Measurements from ENCODE around the gene NARS2.

The NARS2 gene

DNA sequence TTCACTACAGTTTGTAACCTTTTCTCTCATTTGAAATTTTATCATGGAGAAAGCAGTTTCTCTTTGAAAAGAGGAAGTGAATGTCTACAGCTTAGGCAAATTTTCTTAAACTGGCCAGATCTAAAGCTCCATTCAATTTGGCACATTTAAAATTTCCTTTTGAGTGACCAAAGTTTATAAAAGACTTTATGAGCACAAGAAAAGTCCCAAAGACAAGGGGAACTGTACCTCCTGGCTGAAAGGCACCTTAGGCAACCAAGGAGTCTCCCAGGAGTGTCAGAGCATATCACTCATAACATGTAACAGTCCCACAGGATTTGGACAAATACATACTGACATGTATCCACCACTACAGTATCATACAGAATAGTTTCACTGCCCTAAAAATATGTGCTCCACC, 41.3 kb downstream of the NARS2 start:
- H3K4me3 ChIP-seq (ENCODE audit: low read depth, low read length), result no peak overlapping the region
- H3K27me3 ChIP-seq (replicated peaks), result no peaks in the 10 kb centered on the region
- in situ Hi-C loops (cut with HindIII; ENCODE audit: low pct_ligation_motif_present, low sequenced_read_pairs), result no loop called here
- DNase-seq, result no peak
- TF ChIP-seq CTCF (IDR thresholded peaks at IDR 0.05; ENCODE audit: low read depth, low read length, missing control alignments), result no peak
- no peaks in the 10 kb centered on the region for H3K36me3 ChIP-seq (replicated peaks)
- H3K27ac ChIP-seq, result no peak overlapping the region

GRCh38 chr11:78532991-78533390, 41.7 kb downstream of the NARS2 start:
- no peaks in the 10 kb centered on the region for H3K27me3 ChIP-seq (replicated peaks)
- in situ Hi-C loops (cut with HindIII; ENCODE audit: low pct_ligation_motif_present, low sequenced_read_pairs), result no loop called here
- no peaks in the 10 kb centered on the region for H3K36me3 ChIP-seq (replicated peaks)
- no peak for TF ChIP-seq CTCF (IDR thresholded peaks at IDR 0.05; ENCODE audit: low read depth, low read length, missing control alignments)
- no peak for DNase-seq
- no peak overlapping the region for H3K27ac ChIP-seq
- H3K4me3 ChIP-seq (ENCODE audit: low read depth, low read length), result no peak overlapping the region

GRCh38 chr11:78526497-78527146, 48.0 kb downstream of the NARS2 start:
- no peak for TF ChIP-seq CTCF (IDR thresholded peaks at IDR 0.05; ENCODE audit: low read depth, low read length, missing control alignments)
- no peak for DNase-seq
- Histone ChIP-seq H3K27ac (no peak overlapping the region), H3K27me3 (replicated peaks) (no peaks in the 10 kb centered on the region), H3K4me3 (ENCODE audit: low read depth, low read length) (no peak overlapping the region), H3K36me3 (replicated peaks) (no peaks in the 10 kb centered on the region)
- in situ Hi-C loops (cut with HindIII; ENCODE audit: low pct_ligation_motif_present, low sequenced_read_pairs), result no loop called here

DNA sequence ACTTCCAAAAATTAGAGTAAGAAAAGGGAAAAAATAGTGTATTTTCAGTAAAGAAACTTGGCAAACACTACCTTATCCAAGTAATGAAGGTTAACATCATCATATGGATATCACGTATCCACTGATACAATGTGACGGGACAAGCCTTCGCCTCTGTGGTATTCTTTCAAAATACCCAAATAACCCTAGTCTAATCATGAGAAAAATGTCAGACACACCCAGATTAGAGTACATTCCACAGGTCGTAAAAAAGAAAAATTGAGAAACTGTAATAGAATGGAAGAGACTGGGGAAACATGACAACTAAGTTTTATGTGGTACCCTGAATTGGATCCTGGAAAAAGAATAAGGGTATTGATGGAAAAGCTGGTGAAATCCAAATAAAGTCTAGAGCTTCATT, 48.9 kb downstream of the NARS2 start:
- H3K27ac ChIP-seq, result no peak overlapping the region

DNA sequence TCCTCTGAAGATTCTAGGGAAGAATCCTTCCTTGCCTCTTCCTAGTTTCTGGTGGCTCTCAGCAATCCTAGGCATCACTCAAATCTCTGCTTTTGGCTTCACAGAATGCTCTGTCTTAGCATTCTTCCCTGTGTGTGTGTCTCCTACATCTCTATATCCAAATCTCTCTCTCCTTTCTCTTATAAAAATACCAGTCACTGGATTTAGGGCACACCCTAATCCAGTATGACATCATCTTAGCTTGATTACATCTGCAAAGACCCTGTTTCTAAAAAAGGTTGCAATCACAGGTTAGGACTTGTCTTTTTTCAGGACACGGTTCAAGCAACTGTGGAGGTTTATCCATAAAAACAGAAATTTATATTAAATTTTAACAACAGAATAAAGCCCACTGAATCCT, 54.4 kb downstream of the NARS2 start:
- no peak for DNase-seq
- no peak for TF ChIP-seq CTCF (IDR thresholded peaks at IDR 0.05; ENCODE audit: low read depth, low read length, missing control alignments)
- H3K27me3 ChIP-seq (replicated peaks), result no peaks in the 10 kb centered on the region
- H3K36me3 ChIP-seq (replicated peaks), result no peaks in the 10 kb centered on the region
- H3K27ac ChIP-seq, result no peak overlapping the region
- no peak overlapping the region for H3K4me3 ChIP-seq (ENCODE audit: low read depth, low read length)
- in situ Hi-C loops (cut with HindIII; ENCODE audit: low pct_ligation_motif_present, low sequenced_read_pairs), result no loop called here

More for the DNA sequence above, 48.9 kb downstream of the NARS2 start:
- Histone ChIP-seq H3K4me3 (ENCODE audit: low read depth, low read length) (no peak overlapping the region), H3K27me3 (replicated peaks) (no peaks in the 10 kb centered on the region), H3K36me3 (replicated peaks) (no peaks in the 10 kb centered on the region)
- in situ Hi-C loops (cut with HindIII; ENCODE audit: low pct_ligation_motif_present, low sequenced_read_pairs), result no loop called here
- no peak for DNase-seq
- TF ChIP-seq CTCF (IDR thresholded peaks at IDR 0.05; ENCODE audit: low read depth, low read length, missing control alignments), result no peak

GRCh38 chr11:78516281-78516680, 58.4 kb downstream of the NARS2 start:
- no peaks in the 10 kb centered on the region for H3K36me3 ChIP-seq (replicated peaks)
- TF ChIP-seq CTCF (IDR thresholded peaks at IDR 0.05; ENCODE audit: low read depth, low read length, missing control alignments), result no peak
- no peak overlapping the region for H3K4me3 ChIP-seq (ENCODE audit: low read depth, low read length)
- in situ Hi-C loops (cut with HindIII; ENCODE audit: low pct_ligation_motif_present, low sequenced_read_pairs), result no loop called here
- DNase-seq, result no peak
- H3K27ac ChIP-seq, result no peak overlapping the region
- H3K27me3 ChIP-seq (replicated peaks), result no peaks in the 10 kb centered on the region

Data from brain microvascular endothelial cell (primary cell).